WI38 (cell line): ENCODE results near the gene AKTIP.

Experiments used
- H3K4me3 ChIP-seq: 2 replicates; pipeline ENCODE4 v1.5.1; 2011; ENCODE audit warnings: low read depth, mild to moderate bottlenecking, control low read depth, low read length
- TF ChIP-seq, protein P1 (sequence below): IDR thresholded peaks from 2 replicates; pipeline ENCODE4 v1.5.1; 2012; ENCODE audit warnings: low read depth, mild to moderate bottlenecking, control low read depth, low read length

Gene AKTIP

GRCh38 chr16:53446090-53446489 lies 56.9 kb downstream of the AKTIP start:
- TF ChIP-seq, protein P1, sequence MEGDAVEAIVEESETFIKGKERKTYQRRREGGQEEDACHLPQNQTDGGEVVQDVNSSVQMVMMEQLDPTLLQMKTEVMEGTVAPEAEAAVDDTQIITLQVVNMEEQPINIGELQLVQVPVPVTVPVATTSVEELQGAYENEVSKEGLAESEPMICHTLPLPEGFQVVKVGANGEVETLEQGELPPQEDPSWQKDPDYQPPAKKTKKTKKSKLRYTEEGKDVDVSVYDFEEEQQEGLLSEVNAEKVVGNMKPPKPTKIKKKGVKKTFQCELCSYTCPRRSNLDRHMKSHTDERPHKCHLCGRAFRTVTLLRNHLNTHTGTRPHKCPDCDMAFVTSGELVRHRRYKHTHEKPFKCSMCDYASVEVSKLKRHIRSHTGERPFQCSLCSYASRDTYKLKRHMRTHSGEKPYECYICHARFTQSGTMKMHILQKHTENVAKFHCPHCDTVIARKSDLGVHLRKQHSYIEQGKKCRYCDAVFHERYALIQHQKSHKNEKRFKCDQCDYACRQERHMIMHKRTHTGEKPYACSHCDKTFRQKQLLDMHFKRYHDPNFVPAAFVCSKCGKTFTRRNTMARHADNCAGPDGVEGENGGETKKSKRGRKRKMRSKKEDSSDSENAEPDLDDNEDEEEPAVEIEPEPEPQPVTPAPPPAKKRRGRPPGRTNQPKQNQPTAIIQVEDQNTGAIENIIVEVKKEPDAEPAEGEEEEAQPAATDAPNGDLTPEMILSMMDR, result no peak
- no peak overlapping the region for H3K4me3 ChIP-seq

DNA sequence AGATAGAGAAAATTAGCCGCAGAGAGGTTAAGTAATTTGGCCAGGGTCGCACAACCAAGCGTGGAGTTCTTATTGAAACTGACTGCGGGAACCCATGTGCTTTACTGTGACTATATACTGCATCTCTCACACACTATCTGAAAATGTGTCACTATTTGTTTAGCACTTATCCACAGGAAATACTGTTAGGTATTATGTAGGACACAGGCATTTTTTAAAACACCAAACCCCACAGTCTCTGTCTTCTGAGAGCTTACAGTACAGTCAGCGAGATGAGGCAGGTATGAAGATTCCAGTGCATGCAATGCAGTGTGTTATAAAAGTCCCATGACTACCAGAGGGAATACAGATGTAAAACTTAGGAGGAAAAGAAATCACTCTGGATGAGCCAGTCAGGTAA lies 57.5 kb downstream of the AKTIP start:
- TF ChIP-seq, protein P1, result no peak
- H3K4me3 ChIP-seq, result no peak overlapping the region
